ENCODE results near the gene SGK2.
A peak's percentile ranks its signal among the peaks of the same experiment; 100 is the strongest.

SGK2 gene

GRCh38 chr20:43558412-43559146, at the start of gene SGK2:
TSS of gene SGK2 (plus strand) at chr20:43559027. CDS start at chr20:43566496, 7,469 bp downstream.
- DNase-seq = peak; percentile 16

GRCh38 chr20:43511879-43512278, 46.9 kb upstream of the SGK2 start:
- DNase-seq = no peak

GRCh38 chr20:43513372-43513930, 45.4 kb upstream of the SGK2 start:
- DNase-seq = no peak

- peak; percentile 98 for DNase-seq
Observed at GRCh38 chr20:43513931-43514647, 44.7 kb upstream of the SGK2 start.

- DNase-seq = no peak
Observed at GRCh38 chr20:43514648-43514999, 44.2 kb upstream of the SGK2 start.

GRCh38 chr20:43515628-43516027, 43.2 kb upstream of the SGK2 start:
- DNase-seq = no peak

GRCh38 chr20:43516251-43516824, 42.5 kb upstream of the SGK2 start:
- DNase-seq = no peak

GRCh38 chr20:43520074-43520630, 38.7 kb upstream of the SGK2 start:
- DNase-seq = no peak

GRCh38 chr20:43525021-43525420, 33.8 kb upstream of the SGK2 start:
- no peak for DNase-seq

- no peak for DNase-seq
Observed at GRCh38 chr20:43528258-43528875, 30.5 kb upstream of the SGK2 start.

GRCh38 chr20:43529051-43529450, 29.8 kb upstream of the SGK2 start:
- DNase-seq = no peak

- no peak for DNase-seq
Observed at GRCh38 chr20:43529457-43530153, 29.2 kb upstream of the SGK2 start.

- no peak for DNase-seq
Observed at GRCh38 chr20:43530321-43531090, 28.3 kb upstream of the SGK2 start.

- no peak for DNase-seq
Observed at GRCh38 chr20:43531091-43531443, 27.8 kb upstream of the SGK2 start.

GRCh38 chr20:43532416-43533055, 26.3 kb upstream of the SGK2 start:
- no peak for DNase-seq

- DNase-seq = peak; percentile 48
Observed at GRCh38 chr20:43533060-43533459, 25.8 kb upstream of the SGK2 start.

GRCh38 chr20:43534016-43534415, 24.8 kb upstream of the SGK2 start:
- DNase-seq = no peak

GRCh38 chr20:43534791-43535350, 24.0 kb upstream of the SGK2 start:
- DNase-seq = no peak

- DNase-seq = no peak
Observed at GRCh38 chr20:43535370-43536004, 23.3 kb upstream of the SGK2 start.
